Activated naive CD8-positive, alpha-beta T cell treated with anti-CD3 and anti-CD28 coated beads for 36 hours (primary cell): ENCODE data around the gene CFLAR. TPM values are rescaled to one million over a fixed set of nuclear protein-coding genes. Genes with fewer than 3 reads are reported as not detected.

Experiments used
- DNase-seq: peaks from one replicate; pipeline ENCODE4 v3.0.0; 2021
- H3K27ac Mint-ChIP-seq: one replicate; pipeline ENCODE4 v1.8.0; 2022; ENCODE audit warnings: mild to moderate bottlenecking, moderate library complexity, mixed read lengths
- H3K27me3 Mint-ChIP-seq: one replicate; pipeline ENCODE4 v1.8.0; 2022; ENCODE audit warnings: mild to moderate bottlenecking, mixed read lengths
- H3K36me3 Mint-ChIP-seq: one replicate; pipeline ENCODE4 v1.8.0; 2021; ENCODE audit warnings: mild to moderate bottlenecking, mixed read lengths
- H3K4me1 Mint-ChIP-seq: one replicate; pipeline ENCODE4 v1.8.0; 2021; ENCODE audit warnings: mixed read lengths
- H3K4me3 Mint-ChIP-seq: one replicate; pipeline ENCODE4 v1.8.0; 2022; ENCODE audit warnings: mild to moderate bottlenecking, moderate library complexity, mixed read lengths
- H3K9me3 Mint-ChIP-seq: one replicate; pipeline ENCODE4 v1.8.0; 2022; ENCODE audit warnings: mixed read lengths
- total RNA-seq, 2 experiments: library from RNA; stranded (reverse); gene quantifications; one replicate each; pipeline ENCODE4 v1.2.3, GENCODE V29; 2021

The CFLAR gene
- total RNA-seq, 2 experiments from 2014 or later: 190 to 198 TPM

GRCh38 chr2:201197781-201198180, 81.8 kb downstream of the CFLAR start:
- Mint-ChIP-seq H3K27ac (no peak overlapping the region), H3K9me3 (no peaks in the 10 kb centered on the region), H3K27me3 (no peaks in the 10 kb centered on the region), H3K4me1 (peaks cover 53% of the 10 kb centered on the region), H3K4me3 (no peak overlapping the region), H3K36me3 (peaks cover 50% of the 10 kb centered on the region)
- DNase-seq: no peak

DNA sequence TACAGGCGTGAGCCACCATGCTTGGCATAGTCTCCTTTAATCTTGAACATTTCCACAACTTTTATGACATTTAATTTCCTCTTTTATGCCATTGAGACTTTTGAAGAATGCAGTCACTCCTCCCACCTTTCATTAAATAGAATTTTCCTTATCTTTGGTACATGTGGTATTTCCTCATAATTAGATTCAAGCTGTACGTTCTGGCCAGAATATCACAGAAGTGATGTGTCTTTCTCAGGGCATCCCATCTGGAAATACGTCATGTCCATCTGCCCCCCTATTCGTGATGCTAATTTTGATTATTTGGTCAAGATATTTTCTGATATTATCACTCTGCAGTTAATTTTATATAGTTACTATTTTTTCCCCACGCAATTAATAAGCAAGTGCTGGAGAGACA, 83.9 kb downstream of the CFLAR start:
- peaks cover 39% of the 10 kb centered on the region for H3K4me1 Mint-ChIP-seq
- H3K27ac Mint-ChIP-seq: peak overlapping the region; percentile 42
- no peak for DNase-seq
- H3K9me3 Mint-ChIP-seq: no peaks in the 10 kb centered on the region
- no peak overlapping the region for H3K4me3 Mint-ChIP-seq
- no peaks in the 10 kb centered on the region for H3K27me3 Mint-ChIP-seq
- peaks cover 42% of the 10 kb centered on the region for H3K36me3 Mint-ChIP-seq

DNA sequence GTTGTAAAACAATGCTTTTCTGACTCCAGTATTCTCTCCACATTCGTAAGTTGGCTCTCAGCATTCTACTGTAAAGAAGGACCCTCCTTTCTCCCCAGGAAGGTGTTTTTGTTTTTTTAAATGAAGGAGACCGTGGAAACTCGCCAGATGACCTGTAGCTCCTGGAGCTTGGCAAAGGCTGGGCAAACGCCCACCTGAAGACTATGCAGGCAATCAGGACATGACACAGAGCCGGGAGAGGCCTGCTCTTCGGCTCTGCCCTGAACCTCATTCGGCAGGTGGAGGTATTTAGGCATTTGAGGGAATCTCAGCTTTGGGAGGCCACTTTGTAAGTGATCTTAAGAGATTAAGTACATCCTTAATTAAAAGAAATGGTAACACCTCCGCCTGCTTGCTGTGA, 84.4 kb downstream of the CFLAR start:
- Mint-ChIP-seq H3K27ac (peak overlapping the region; percentile 42), H3K4me3 (no peak overlapping the region), H3K4me1 (peaks cover 39% of the 10 kb centered on the region), H3K36me3 (peaks cover 40% of the 10 kb centered on the region), H3K27me3 (no peaks in the 10 kb centered on the region), H3K9me3 (no peaks in the 10 kb centered on the region)
- DNase-seq: no peak

DNA sequence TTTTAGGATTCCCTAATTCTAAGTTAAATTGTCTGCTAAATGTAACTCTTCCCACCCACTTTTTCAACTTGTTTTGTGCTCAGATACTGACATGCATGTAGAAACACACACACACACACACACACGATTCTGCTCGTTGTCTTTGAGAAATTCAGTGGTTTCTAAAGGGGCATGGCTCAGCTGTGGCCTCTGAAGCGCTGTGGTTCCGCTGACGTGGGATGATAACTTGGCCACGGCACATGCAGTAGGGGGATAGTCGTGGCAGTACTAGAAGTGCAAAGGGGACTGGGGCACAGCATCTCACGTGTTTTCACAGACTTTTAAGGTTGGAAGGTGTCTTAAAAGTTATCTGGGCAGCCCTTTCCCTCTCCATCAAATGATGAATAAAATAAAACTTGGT, 85.4 kb downstream of the CFLAR start:
- peaks cover 35% of the 10 kb centered on the region for H3K4me1 Mint-ChIP-seq
- H3K27ac Mint-ChIP-seq: no peak overlapping the region
- DNase-seq: no peak
- H3K4me3 Mint-ChIP-seq: no peak overlapping the region
- peaks cover 32% of the 10 kb centered on the region for H3K36me3 Mint-ChIP-seq
- no peaks in the 10 kb centered on the region for H3K27me3 Mint-ChIP-seq
- no peaks in the 10 kb centered on the region for H3K9me3 Mint-ChIP-seq

GRCh38 chr2:201203916-201204654, 88.1 kb downstream of the CFLAR start:
- H3K36me3 Mint-ChIP-seq: peaks cover 33% of the 10 kb centered on the region
- no peak overlapping the region for H3K4me3 Mint-ChIP-seq
- no peaks in the 10 kb centered on the region for H3K9me3 Mint-ChIP-seq
- H3K27ac Mint-ChIP-seq: no peak overlapping the region
- H3K27me3 Mint-ChIP-seq: no peaks in the 10 kb centered on the region
- DNase-seq: no peak
- H3K4me1 Mint-ChIP-seq: peaks cover 33% of the 10 kb centered on the region

GRCh38 chr2:201204655-201205514, 88.9 kb downstream of the CFLAR start:
- peaks cover 32% of the 10 kb centered on the region for H3K4me1 Mint-ChIP-seq
- H3K36me3 Mint-ChIP-seq: peaks cover 35% of the 10 kb centered on the region

GRCh38 chr2:201205515-201205849, 89.5 kb downstream of the CFLAR start:
- DNase-seq: no peak
- H3K9me3 Mint-ChIP-seq: no peaks in the 10 kb centered on the region
- H3K27me3 Mint-ChIP-seq: no peaks in the 10 kb centered on the region
- peaks cover 29% of the 10 kb centered on the region for H3K4me1 Mint-ChIP-seq
- peaks cover 34% of the 10 kb centered on the region for H3K36me3 Mint-ChIP-seq
- no peak overlapping the region for H3K4me3 Mint-ChIP-seq
- H3K27ac Mint-ChIP-seq: peak overlapping the region; percentile 15

More at GRCh38 chr2:201204655-201205514, 88.9 kb downstream of the CFLAR start:
- H3K27me3 Mint-ChIP-seq: no peaks in the 10 kb centered on the region
- H3K9me3 Mint-ChIP-seq: no peaks in the 10 kb centered on the region
- DNase-seq: no peak
- H3K27ac Mint-ChIP-seq: no peak overlapping the region
- no peak overlapping the region for H3K4me3 Mint-ChIP-seq

DNA sequence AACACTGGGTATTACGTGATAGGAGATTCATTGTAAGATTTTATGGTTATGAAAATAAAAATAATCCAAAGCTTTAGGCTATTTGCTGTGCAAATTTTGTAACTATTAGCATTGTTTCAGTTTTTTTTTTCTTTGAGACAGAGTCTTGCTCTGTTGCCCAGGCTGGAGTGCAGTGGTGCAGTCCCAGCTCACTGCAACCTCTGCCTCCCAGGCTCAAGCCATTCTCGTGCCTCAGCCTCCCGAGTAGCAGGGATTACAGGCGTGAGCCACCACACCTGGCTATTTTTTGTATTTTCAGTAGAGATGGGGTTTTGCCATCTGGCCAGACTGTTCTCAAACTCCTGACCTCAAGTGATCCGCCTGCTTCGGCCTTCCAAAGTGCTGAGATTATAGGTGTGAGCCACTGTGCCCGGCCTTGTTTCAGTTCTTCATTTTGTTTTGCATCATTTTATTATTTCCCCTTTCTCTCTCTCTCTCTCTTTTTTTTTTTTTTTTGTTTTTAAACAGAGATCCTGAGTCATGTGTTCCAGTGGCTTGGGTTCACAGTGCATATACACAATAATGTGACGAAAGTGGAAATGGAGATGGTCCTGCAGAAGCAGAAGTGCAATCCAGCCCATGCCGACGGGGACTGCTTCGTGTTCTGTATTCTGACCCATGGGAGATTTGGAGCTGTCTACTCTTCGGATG, 92.7 kb downstream of the CFLAR start:
- no peak for DNase-seq
- Mint-ChIP-seq H3K4me1 (peaks cover 27% of the 10 kb centered on the region), H3K27ac (peak overlapping the region; percentile 40), H3K36me3 (peaks cover 31% of the 10 kb centered on the region), H3K9me3 (no peaks in the 10 kb centered on the region), H3K4me3 (no peak overlapping the region), H3K27me3 (no peaks in the 10 kb centered on the region)

- Mint-ChIP-seq H3K4me3 (no peak overlapping the region), H3K36me3 (peaks cover 35% of the 10 kb centered on the region), H3K4me1 (peaks cover 43% of the 10 kb centered on the region), H3K27me3 (no peaks in the 10 kb centered on the region), H3K9me3 (no peaks in the 10 kb centered on the region), H3K27ac (no peak overlapping the region)
- DNase-seq: no peak
Measured at GRCh38 chr2:201215963-201216362, 100.0 kb downstream of the CFLAR start.

DNA sequence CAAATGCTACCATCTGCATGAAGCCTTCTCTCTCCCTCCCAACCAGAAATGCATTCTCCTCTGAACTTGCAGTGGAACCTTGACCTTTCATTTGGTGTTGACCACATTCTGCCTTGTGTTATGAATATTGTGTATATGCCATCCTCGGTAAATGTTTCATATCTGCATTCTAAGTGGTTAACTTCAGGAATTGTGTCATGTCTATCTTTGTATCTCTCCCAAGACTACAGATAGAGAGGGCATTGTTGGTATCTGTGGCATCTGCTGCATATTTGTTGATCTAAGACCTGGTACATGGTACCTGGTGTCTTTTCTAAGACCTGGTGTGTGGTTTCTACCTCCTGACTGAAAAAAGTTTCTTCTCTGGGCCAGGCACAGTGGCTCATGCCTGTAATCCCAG, 101.0 kb downstream of the CFLAR start:
- no peaks in the 10 kb centered on the region for H3K9me3 Mint-ChIP-seq
- H3K4me1 Mint-ChIP-seq: peaks cover 46% of the 10 kb centered on the region
- no peak for DNase-seq
- H3K4me3 Mint-ChIP-seq: no peak overlapping the region
- H3K27me3 Mint-ChIP-seq: no peaks in the 10 kb centered on the region
- peaks cover 33% of the 10 kb centered on the region for H3K36me3 Mint-ChIP-seq
- H3K27ac Mint-ChIP-seq: peak overlapping the region; percentile 13

GRCh38 chr2:201218780-201219179, 102.8 kb downstream of the CFLAR start:
- DNase-seq: no peak
- peaks cover 57% of the 10 kb centered on the region for H3K4me1 Mint-ChIP-seq
- H3K27ac Mint-ChIP-seq: peak overlapping the region; percentile 59
- H3K4me3 Mint-ChIP-seq: no peak overlapping the region
- H3K36me3 Mint-ChIP-seq: peaks cover 33% of the 10 kb centered on the region
- H3K9me3 Mint-ChIP-seq: no peaks in the 10 kb centered on the region
- H3K27me3 Mint-ChIP-seq: no peaks in the 10 kb centered on the region

GRCh38 chr2:201219328-201220096, 103.5 kb downstream of the CFLAR start:
- Mint-ChIP-seq H3K4me1 (peaks cover 57% of the 10 kb centered on the region), H3K27me3 (no peaks in the 10 kb centered on the region), H3K9me3 (no peaks in the 10 kb centered on the region), H3K27ac (peak overlapping the region; percentile 59), H3K4me3 (no peak overlapping the region), H3K36me3 (peaks cover 33% of the 10 kb centered on the region)
- DNase-seq: no peak

DNA sequence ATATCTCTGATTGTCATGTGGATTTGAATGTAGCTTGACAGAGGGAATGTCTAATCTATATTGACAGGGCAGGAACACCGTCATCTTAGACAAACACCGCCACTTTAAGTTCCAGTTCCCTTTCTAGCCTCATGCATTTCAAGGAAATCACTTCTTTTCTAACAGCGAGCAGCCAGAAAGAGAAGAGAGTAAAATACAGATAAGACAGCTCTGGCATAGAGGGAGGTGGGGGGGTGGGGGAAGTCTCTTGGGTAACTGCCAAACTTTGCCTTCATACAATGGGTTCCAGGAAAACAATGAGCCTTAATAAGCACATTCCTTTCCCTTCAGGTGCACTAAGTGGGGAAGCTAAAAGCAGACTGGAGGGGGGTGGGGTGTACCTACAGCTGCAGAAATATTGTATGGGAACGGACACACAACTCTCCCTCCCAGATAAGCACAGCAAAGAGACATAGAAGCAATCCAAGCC, 104.2 kb downstream of the CFLAR start:
- Mint-ChIP-seq H3K27me3 (no peaks in the 10 kb centered on the region), H3K4me1 (peaks cover 57% of the 10 kb centered on the region), H3K36me3 (peaks cover 32% of the 10 kb centered on the region), H3K9me3 (no peaks in the 10 kb centered on the region), H3K27ac (peak overlapping the region; percentile 59), H3K4me3 (no peak overlapping the region)
- no peak for DNase-seq
